Mesenchymal stem cell (in vitro differentiated cells and primary cell): ENCODE measurements around the gene SLIT3.

ENCODE experiments used
- DNase-seq: peaks from one replicate; pipeline ENCODE4 v3.0.0-alpha.2; 2013
- H2AFZ ChIP-seq: one replicate; pipeline ENCODE4 v1.6.1; 2013; ENCODE audit warnings: low read depth, mild to moderate bottlenecking, control low read depth, inconsistent platforms, low read length, moderate library complexity
- H2AK5ac ChIP-seq: 2 replicates; pipeline ENCODE4 v1.6.1; 2013; ENCODE audit warnings: low read length, moderate library complexity, mild to moderate bottlenecking, inconsistent platforms; ENCODE audit not compliant: severe bottlenecking
- H2BK120ac ChIP-seq: one replicate; pipeline ENCODE4 v1.6.1; 2013; ENCODE audit warnings: low read depth, mild to moderate bottlenecking, inconsistent platforms, low read length, moderate library complexity
- H2BK12ac ChIP-seq, 2 experiments: one replicate each; pipeline ENCODE4 v1.6.1; 2013; ENCODE audit warnings: inconsistent platforms in 2 of 2, low read length in 2 of 2, mild to moderate bottlenecking in 2 of 2, moderate library complexity in 2 of 2, control low read depth in 1 of 2
- H2BK15ac ChIP-seq: one replicate; pipeline ENCODE4 v1.6.1; 2013; ENCODE audit warnings: mild to moderate bottlenecking, low read depth, inconsistent platforms; ENCODE audit not compliant: poor library complexity, severe bottlenecking
- H2BK5ac ChIP-seq: 2 replicates; pipeline ENCODE4 v1.6.1; 2013; ENCODE audit warnings: low read depth, mild to moderate bottlenecking, low read length, control low read depth, inconsistent platforms; ENCODE audit not compliant: poor library complexity, severe bottlenecking
- H3K14ac ChIP-seq, 2 experiments: one replicate each; pipeline ENCODE4 v1.6.1; 2013; ENCODE audit warnings: inconsistent platforms in 2 of 2, low read length in 2 of 2, control low read depth in 1 of 2, mild to moderate bottlenecking in 1 of 2, moderate library complexity in 1 of 2
- H3K18ac ChIP-seq, 2 experiments: one replicate each; pipeline ENCODE4 v1.6.1; 2013; ENCODE audit warnings: inconsistent platforms in 2 of 2, low read length in 2 of 2, control low read depth in 1 of 2, low read depth in 1 of 2, mild to moderate bottlenecking in 1 of 2
- H3K23ac ChIP-seq, 2 experiments: one replicate each; pipeline ENCODE4 v1.6.1; 2013; ENCODE audit warnings: inconsistent platforms in 2 of 2, low read length in 2 of 2, mild to moderate bottlenecking in 2 of 2, moderate library complexity in 2 of 2, control low read depth in 1 of 2
- H3K27ac ChIP-seq: 2 replicates; pipeline ENCODE4 v1.5.1; 2013; ENCODE audit warnings: mild to moderate bottlenecking, moderate library complexity, low read length, control low read depth, inconsistent platforms; ENCODE audit not compliant: poor library complexity, severe bottlenecking
- H3K27me3 ChIP-seq, 2 experiments: 2 replicates each; pipeline versions ENCODE4 v1.6.1 to v1.7.0; 2013; ENCODE audit warnings: low read length in 2 of 2, mild to moderate bottlenecking in 2 of 2, moderate library complexity in 2 of 2, control low read depth in 1 of 2, inconsistent platforms in 1 of 2; ENCODE audit not compliant: control insufficient read depth in 1 of 2, insufficient read depth in 1 of 2
- H3K36me3 ChIP-seq, 2 experiments: 2 replicates each; pipeline versions ENCODE4 v1.6.1 to v1.7.0; 2013; ENCODE audit warnings: low read length in 2 of 2, control low read depth in 1 of 2, inconsistent platforms in 1 of 2, low read depth in 1 of 2, mild to moderate bottlenecking in 1 of 2; ENCODE audit not compliant: insufficient read depth in 2 of 2, control insufficient read depth in 1 of 2
- H3K4ac ChIP-seq, 2 experiments: one replicate each; pipeline ENCODE4 v1.6.1; 2013; ENCODE audit warnings: inconsistent platforms in 2 of 2, low read length in 2 of 2, mild to moderate bottlenecking in 2 of 2, moderate library complexity in 2 of 2, control low read depth in 1 of 2, low read depth in 1 of 2
- H3K4me1 ChIP-seq: 2 replicates; pipeline ENCODE4 v1.6.1; 2013; ENCODE audit warnings: low read depth, low read length, control low read depth; ENCODE audit not compliant: control insufficient read depth, insufficient read depth
- H3K4me2 ChIP-seq: 2 replicates; pipeline ENCODE4 v1.6.1; 2013; ENCODE audit warnings: low read length, mild to moderate bottlenecking, inconsistent platforms; ENCODE audit not compliant: poor library complexity, severe bottlenecking
- H3K4me3 ChIP-seq, 2 experiments: 2 replicates each; pipeline versions ENCODE4 v1.5.1 to v1.7.0; 2013; ENCODE audit warnings: low read length in 2 of 2, mild to moderate bottlenecking in 2 of 2, control low read depth in 1 of 2, low read depth in 1 of 2; ENCODE audit not compliant: insufficient read depth in 1 of 2
- H3K79me1 ChIP-seq: replicated peaks from 2 replicates; pipeline ENCODE4 v1.6.1; 2013; ENCODE audit warnings: mild to moderate bottlenecking, control low read depth, low read length, inconsistent platforms; ENCODE audit not compliant: poor library complexity, severe bottlenecking
- H3K9ac ChIP-seq: 2 replicates; pipeline ENCODE4 v1.7.0; 2013; ENCODE audit warnings: mild to moderate bottlenecking, low read length, moderate library complexity
- H3K9me3 ChIP-seq: 2 replicates; pipeline ENCODE4 v1.7.0; 2013; ENCODE audit warnings: mild to moderate bottlenecking, low read length; ENCODE audit not compliant: control insufficient read depth
- H4K8ac ChIP-seq: one replicate; pipeline ENCODE4 v1.6.1; 2013; ENCODE audit warnings: inconsistent platforms, mild to moderate bottlenecking, low read length, moderate library complexity
- H4K91ac ChIP-seq: one replicate; pipeline ENCODE4 v1.6.1; 2013; ENCODE audit warnings: mild to moderate bottlenecking, low read length, inconsistent platforms
- WGBS: methylation state at CpG from one replicate; pipeline ENCODE4 v1.1.7; 2013; ENCODE audit warnings: mixed read lengths; 5-methylcytosine and 5-hydroxymethylcytosine counted together

SLIT3 gene

DNA sequence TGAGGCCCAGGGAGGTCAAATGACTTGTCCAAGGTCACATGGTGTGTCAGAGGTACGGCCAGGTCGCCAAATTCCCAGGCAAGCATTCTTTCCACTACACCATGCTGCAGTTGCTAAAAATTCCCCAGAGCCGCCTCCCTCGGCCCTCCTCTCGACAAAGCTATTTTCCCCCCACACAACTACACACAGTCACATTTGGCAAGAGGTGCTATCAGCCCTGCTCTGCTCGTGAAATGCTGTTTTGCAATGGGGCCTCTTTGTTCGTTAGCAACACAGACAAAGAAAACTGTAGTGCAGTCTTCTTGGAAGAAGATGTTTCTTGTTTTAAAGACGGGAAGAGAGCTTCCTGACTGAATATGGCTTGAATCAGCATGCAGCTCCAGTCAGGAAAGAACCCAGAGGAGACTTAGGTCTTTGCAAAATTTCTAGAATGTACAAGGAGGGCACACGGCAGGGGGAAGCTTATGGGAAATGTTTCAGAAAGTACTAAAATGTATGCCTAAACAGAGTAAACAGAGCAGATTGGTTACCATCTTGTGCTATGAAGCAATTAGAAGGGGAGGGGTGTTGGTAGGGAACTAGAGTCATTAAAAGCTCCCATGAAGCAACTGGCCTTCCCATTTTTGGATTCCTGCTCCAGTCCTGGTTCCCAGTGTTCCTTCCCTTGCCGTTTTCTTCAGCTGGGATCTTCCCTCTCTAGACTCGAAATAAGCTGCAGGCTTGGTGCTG lies 14.2 kb downstream of the SLIT3 start:
- Histone ChIP-seq H2BK5ac (no peak overlapping the region), H2BK15ac (no peak overlapping the region)

GRCh38 chr5:169283887-169284286 lies 17.1 kb downstream of the SLIT3 start:
- Histone ChIP-seq H3K14ac (no peak overlapping the region), H2BK15ac (no peak overlapping the region), H4K8ac (no peak overlapping the region), H2BK120ac (no peak overlapping the region), H3K27ac (no peak overlapping the region), H3K4me3 (no peak overlapping the region), H3K36me3 (peaks cover 0 to 57% of the 10 kb centered on the region in 2 experiments), H3K9ac (no peak overlapping the region), H3K4me2 (no peak overlapping the region), H2AK5ac (no peak overlapping the region), H3K9me3 (peaks cover 10% of the 10 kb centered on the region), H3K4me1 (no peaks in the 10 kb centered on the region), H4K91ac (no peak overlapping the region), H3K27me3 (no peaks in the 10 kb centered on the region), H3K79me1 (no peaks in the 10 kb centered on the region), H2BK12ac (no peak overlapping the region), H3K23ac (no peak overlapping the region), H3K4ac (no peak overlapping the region), H3K18ac (no peak overlapping the region), H2AFZ (no peak overlapping the region), H2BK5ac (no peak overlapping the region)
- DNase-seq, result no peak
- WGBS, result 72% methylated on average over 6 of the region's 6 CpGs

More for the DNA sequence above, 14.2 kb downstream of the SLIT3 start:
- no peak overlapping the region for H3K27ac ChIP-seq
- H3K4me1 ChIP-seq, result no peaks in the 10 kb centered on the region
- H3K79me1 ChIP-seq, result no peaks in the 10 kb centered on the region
- H3K9ac ChIP-seq, result peak overlapping the region; percentile 73
- no peak overlapping the region for H4K8ac ChIP-seq
- no peak overlapping the region for H3K4ac ChIP-seq
- H3K23ac ChIP-seq, result no peak overlapping the region
- no peak overlapping the region for H2AFZ ChIP-seq
- no peaks in the 10 kb centered on the region for H3K27me3 ChIP-seq
- no peak overlapping the region for H2AK5ac ChIP-seq
- H3K4me3 ChIP-seq, result peak overlapping the region in 1 of 2 experiments; percentile 44
- H2BK12ac ChIP-seq, result no peak overlapping the region
- H4K91ac ChIP-seq, result no peak overlapping the region
- WGBS, result 74% methylated on average over 11 of the region's 11 CpGs
- peaks cover 0 to 46% of the 10 kb centered on the region in 2 experiments for H3K36me3 ChIP-seq
- H3K18ac ChIP-seq, result no peak overlapping the region
- DNase-seq, result no peak
- H3K4me2 ChIP-seq, result no peak overlapping the region
- peaks cover 10% of the 10 kb centered on the region for H3K9me3 ChIP-seq
- H3K14ac ChIP-seq, result no peak overlapping the region
- H2BK120ac ChIP-seq, result no peak overlapping the region

GRCh38 chr5:169281625-169282024 lies 19.3 kb downstream of the SLIT3 start:
- no peak overlapping the region for H3K23ac ChIP-seq
- DNase-seq, result no peak
- no peaks in the 10 kb centered on the region for H3K79me1 ChIP-seq
- H2BK12ac ChIP-seq, result no peak overlapping the region
- H2AFZ ChIP-seq, result no peak overlapping the region
- H4K8ac ChIP-seq, result no peak overlapping the region
- no peak overlapping the region for H2BK120ac ChIP-seq
- H3K4ac ChIP-seq, result no peak overlapping the region
- peaks cover 0 to 74% of the 10 kb centered on the region in 2 experiments for H3K36me3 ChIP-seq
- no peak overlapping the region for H2BK15ac ChIP-seq
- no peak overlapping the region for H4K91ac ChIP-seq
- H3K4me3 ChIP-seq, result no peak overlapping the region
- H3K9me3 ChIP-seq, result peaks cover 10% of the 10 kb centered on the region
- H3K27me3 ChIP-seq, result no peaks in the 10 kb centered on the region
- H3K4me2 ChIP-seq, result no peak overlapping the region
- H3K9ac ChIP-seq, result no peak overlapping the region
- WGBS, result 83% methylated on average over 1 of the region's 1 CpG
- no peaks in the 10 kb centered on the region for H3K4me1 ChIP-seq
- no peak overlapping the region for H3K27ac ChIP-seq
- no peak overlapping the region for H3K18ac ChIP-seq
- H2AK5ac ChIP-seq, result no peak overlapping the region
- no peak overlapping the region for H3K14ac ChIP-seq
- H2BK5ac ChIP-seq, result no peak overlapping the region

DNA sequence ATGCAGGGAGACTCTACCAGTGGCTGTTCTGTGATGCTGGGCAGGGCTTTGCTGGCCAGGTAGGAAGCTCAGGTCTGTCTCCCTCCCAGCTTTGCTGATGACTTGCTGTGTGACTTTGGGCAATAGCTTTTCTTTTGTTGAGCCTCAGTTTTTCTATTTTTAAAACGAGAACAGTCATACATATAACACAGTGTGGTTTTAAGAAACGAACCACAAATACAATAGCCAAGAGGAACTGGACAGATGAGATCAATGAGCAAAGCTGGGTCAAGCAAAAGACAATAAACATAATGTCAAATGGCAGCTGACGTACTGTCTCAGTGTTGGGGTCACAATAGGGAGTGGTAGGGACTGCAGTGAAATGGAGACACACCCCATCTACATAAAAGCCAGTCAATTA lies 20.2 kb downstream of the SLIT3 start:
- Histone ChIP-seq H3K4me3 (no peak overlapping the region), H3K23ac (no peak overlapping the region), H4K8ac (no peak overlapping the region), H3K9me3 (peaks cover 8% of the 10 kb centered on the region), H2BK120ac (no peak overlapping the region), H3K4me1 (no peaks in the 10 kb centered on the region), H3K4me2 (no peak overlapping the region), H2BK12ac (no peak overlapping the region), H3K4ac (no peak overlapping the region), H2BK15ac (no peak overlapping the region), H3K79me1 (no peaks in the 10 kb centered on the region), H2AFZ (no peak overlapping the region), H3K18ac (no peak overlapping the region), H3K9ac (no peak overlapping the region), H3K27ac (no peak overlapping the region), H3K27me3 (no peaks in the 10 kb centered on the region), H4K91ac (no peak overlapping the region), H3K36me3 (peaks cover 0 to 76% of the 10 kb centered on the region in 2 experiments), H3K14ac (no peak overlapping the region), H2BK5ac (no peak overlapping the region), H2AK5ac (no peak overlapping the region)
- WGBS, result 71% methylated on average over 1 of the region's 3 CpGs
- no peak for DNase-seq
